HepG2 (cell line): ENCODE measurements around the gene OR6X1. TPM values are rescaled to one million over a fixed set of nuclear protein-coding genes. Genes with fewer than 3 reads are reported as not detected.

Experiments used
- ATAC-seq: fragments of 200-7000 bp; cut with Tn5 transposase; 3 replicates; pipeline ENCODE4 v1.9.1; 2020; ENCODE audit warnings: mild to moderate bottlenecking, moderate library complexity
- BruUV-seq: library from RNA; stranded (reverse); fragments of 400-500 nt; replicated peaks from 2 replicates; lab custom pipeline; 2021; lab: Mats Ljungman, UMichigan
- CTCF ChIA-PET: fragments of 300-600 bp; formaldehyde crosslinking; extraction: SDS; loops from one replicate; lab custom pipeline; 2021; ENCODE audit warnings: low total read pairs, inconsistent platforms, low intra/inter-chr PET ratio; lab: Yijun Ruan, JAX
- POLR2A ChIA-PET: fragments of 350-600 bp; sonication (Branson Sonifier 250); formaldehyde crosslinking; loops from one replicate; lab custom pipeline; 2020; ENCODE audit warnings: antibody characterized with exemption, inconsistent platforms; lab: Yijun Ruan, JAX
- DNase-seq: peaks from one replicate; pipeline ENCODE4 v3.0.0-alpha.2; 2015; ENCODE audit warnings: low spot score
- FAIRE-seq: peaks from 3 replicates; lab custom pipeline; 2011; peaks lifted over from hg19 to GRCh38; lab: Jason Lieb, UNC
- H2AFZ ChIP-seq: one replicate; pipeline ENCODE4 v1.6.1; 2011; ENCODE audit warnings: low read length, inconsistent platforms
- H3K27ac ChIP-seq: fragments of 300-600 bp; 3 replicates; pipeline ENCODE4 v1.8.0; 2011; ENCODE audit warnings: mixed run types, mild to moderate bottlenecking, mixed read lengths, low read length, inconsistent platforms; ENCODE audit not compliant: insufficient read depth; ENCODE audit errors: extremely low read length
- H3K27me3 ChIP-seq, 2 experiments: fragments of 200-600 bp in 1 of 2; 2 replicates in 1 of 2; 3 replicates in 1 of 2; pipeline versions ENCODE4 v1.6.0 to v1.8.0; 2011; ENCODE audit warnings: low read length in 2 of 2, mild to moderate bottlenecking in 2 of 2, moderate library complexity in 2 of 2, inconsistent platforms in 1 of 2; ENCODE audit not compliant: insufficient read depth in 2 of 2, control insufficient read depth in 1 of 2
- H3K36me3 ChIP-seq, 2 experiments: fragments of 200-600 bp in 1 of 2; replicated peaks in 1 of 2; 2 replicates in 1 of 2; 3 replicates in 1 of 2; pipeline versions ENCODE4 v1.5.1 to v1.8.0; 2011; ENCODE audit warnings: low read length in 2 of 2, inconsistent platforms in 1 of 2; ENCODE audit not compliant: insufficient read depth in 2 of 2, control insufficient read depth in 1 of 2
- H3K4me1 ChIP-seq: 2 replicates; pipeline ENCODE4 v1.5.1; 2012; ENCODE audit warnings: low read length, inconsistent platforms; ENCODE audit not compliant: insufficient read depth
- H3K4me2 ChIP-seq: 2 replicates; pipeline ENCODE4 v1.6.0; 2011; ENCODE audit warnings: low read depth, low read length, inconsistent platforms
- H3K4me3 ChIP-seq, 3 experiments: fragments of 200-600 bp in 1 of 3; sonication (generic), shearing (Covaris generic) in 1 of 3; replicated peaks in 1 of 3; 2 replicates each; pipeline ENCODE4 v1.5.1; 2011 to 2016; ENCODE audit warnings: low read length in 3 of 3, inconsistent platforms in 2 of 3, low read depth in 2 of 3, mild to moderate bottlenecking in 2 of 3, control low read depth in 1 of 3, mixed read lengths in 1 of 3; ENCODE audit not compliant: insufficient read depth in 1 of 3
- H3K79me2 ChIP-seq: one replicate; pipeline ENCODE4 v1.6.1; 2011; ENCODE audit warnings: low read length, inconsistent platforms; ENCODE audit not compliant: insufficient read depth
- H3K9ac ChIP-seq: 2 replicates; pipeline ENCODE4 v1.6.0; 2011; ENCODE audit warnings: mild to moderate bottlenecking, low read depth, low read length, inconsistent platforms; ENCODE audit not compliant: insufficient read depth
- H3K9me3 ChIP-seq: 2 replicates; pipeline ENCODE4 v1.5.1; 2012; ENCODE audit warnings: mild to moderate bottlenecking, low read length
- H4K20me1 ChIP-seq: 2 replicates; pipeline ENCODE4 v1.6.0; 2011; ENCODE audit warnings: inconsistent platforms, mild to moderate bottlenecking, low read length, moderate library complexity; ENCODE audit not compliant: insufficient read depth
- CCAR2 ChIP-seq: fragments of 200-400 bp; formaldehyde crosslinking; optimal IDR thresholded peaks from 2 replicates; pipeline ENCODE3; 2018; ENCODE audit warnings: low read depth, mild to moderate bottlenecking, low read length, moderate library complexity
- EHMT2 ChIP-seq: fragments of 200-600 bp; sonication (generic); IDR thresholded peaks from 2 replicates; pipeline ENCODE4 v1.7.0; 2017; ENCODE audit warnings: antibody characterized with exemption, low read depth, low read length, borderline replicate concordance
- GMEB2 ChIP-seq: IDR thresholded peaks from 2 replicates; pipeline ENCODE4 v1.6.1; 2016; ENCODE audit warnings: missing biosample characterization, missing genetic modification reagents, low read depth
- NBN ChIP-seq: fragments of 450-650 bp; conservative IDR thresholded peaks from 2 replicates; pipeline ENCODE4 v1.6.1; 2017
- NCOR1 ChIP-seq: fragments of 200-600 bp; sonication (generic); IDR thresholded peaks from 2 replicates; pipeline ENCODE4 v1.7.0; 2017; ENCODE audit warnings: antibody characterized with exemption, low read length, borderline replicate concordance
- RNF2 ChIP-seq: fragments of 450-650 bp; conservative IDR thresholded peaks from 2 replicates; pipeline ENCODE4 v1.6.1; 2016; ENCODE audit warnings: low read depth
- SMYD3 ChIP-seq: sonication (generic); formaldehyde crosslinking; IDR thresholded peaks from 2 replicates; pipeline ENCODE4 v1.8.1; 2023; ENCODE audit warnings: mild to moderate bottlenecking, missing genetic modification reagents
- ZFP36 ChIP-seq: fragments of 150-350 bp; IDR thresholded peaks from 2 replicates; pipeline ENCODE4 v1.6.1; 2018; ENCODE audit warnings: borderline replicate concordance, low read length, low read depth; ENCODE audit not compliant: partially characterized antibody
- ZMAT3 ChIP-seq: sonication (generic); formaldehyde crosslinking; conservative IDR thresholded peaks from 2 replicates; pipeline ENCODE4 v1.7.0; 2021; ENCODE audit warnings: missing genetic modification reagents
- ZNF207 ChIP-seq: fragments of 450-650 bp; IDR thresholded peaks from 2 replicates; pipeline ENCODE4 v1.6.1; 2016; ENCODE audit warnings: antibody characterized with exemption, borderline replicate concordance
- ZNF350 ChIP-seq: sonication (generic); formaldehyde crosslinking; IDR thresholded peaks from 2 replicates; pipeline ENCODE4 v1.4.0; 2020; ENCODE audit warnings: mild to moderate bottlenecking, low read depth, missing genetic modification reagents, borderline replicate concordance
- ZNF660 ChIP-seq: sonication (generic); formaldehyde crosslinking; IDR thresholded peaks from 2 replicates; pipeline ENCODE4 v1.5.1; 2020; ENCODE audit warnings: mild to moderate bottlenecking, low read depth, missing genetic modification reagents, borderline replicate concordance
- WGBS: methylation state at CpG from one replicate; pipeline ENCODE4 v1.1.6; 2017; ENCODE audit warnings: low lambda C conversion rate; 5-methylcytosine and 5-hydroxymethylcytosine counted together
- in situ Hi-C: cut with HindIII; loops from 2 replicates; pipeline ENCODE4 v1.10.0; 2017; ENCODE audit warnings: low pct_unique_long_range_greater_than_20kb; ENCODE audit not compliant: extremely low pct_ligation_motif_present
- intact Hi-C: fragments of 100-400 bp; cut with micrococcal nuclease; formaldehyde crosslinking; loops from one replicate; pipeline ENCODE4 v1.10.0; 2022; ENCODE audit not compliant: unreplicated experiment
- polyA plus RNA-seq, 8 experiments: library from polyadenylated mRNA; depleted of rRNA in 3 of 8; stranded (reverse) in 7 of 8; unstranded in 1 of 8; fragments of >200 nt; fragmentation: Illumina TruSeq in 4 of 8; extraction: Trizol in 4 of 8; gene quantifications; 2 replicates each; pipeline versions ENCODE4 v1.2.1 to v1.2.3, GENCODE V29; 2011 to 2016; ENCODE audit warnings: low read depth in 4 of 8, missing spikeins in 1 of 8, mixed read lengths in 1 of 8; ENCODE audit not compliant: insufficient read depth in 1 of 8
- total RNA-seq, 5 experiments: library from RNA; depleted of rRNA; stranded (reverse); fragments of >200 nt; fragmentation: Illumina TruSeq; extraction: Trizol; gene quantifications; 2 replicates each; pipeline ENCODE4 v1.2.3, GENCODE V29; 2016; ENCODE audit warnings: low read depth in 1 of 5

OR6X1 gene
- total and polyA plus RNA-seq, 2 of the 13 experiments (the other 11 are each of a cell fraction or from before 2014, with no cell fraction given) = not detected

- H4K20me1 ChIP-seq = no peaks in the 10 kb centered on the region
- intact Hi-C loops (no loop called here), in situ Hi-C loops (no loop called here)
- POLR2A ChIA-PET = no interaction called here
- H3K9ac ChIP-seq = no peak overlapping the region
- no peaks in the 10 kb centered on the region for H3K9me3 ChIP-seq
- no peak for ATAC-seq
- no peak overlapping the region for H3K27ac ChIP-seq
- no peaks in the 10 kb centered on the region for H3K79me2 ChIP-seq
- TF ChIP-seq ZNF350 (CRISPR knock-in tag) (no peak), CCAR2 (no peak), RNF2 (no peak), SMYD3 (CRISPR knock-in tag) (no peak), ZNF207 (no peak), ZMAT3 (CRISPR knock-in tag) (no peak), GMEB2 (CRISPR knock-in tag) (no peak), NCOR1 (no peak), EHMT2 (no peak), ZNF660 (CRISPR knock-in tag) (no peak), NBN (no peak), ZFP36 (no peak)
- 0% methylated on average over 1 of the region's 1 CpG for WGBS
- H3K36me3 ChIP-seq = no peaks in the 10 kb centered on the region
- no peak overlapping the region for H3K4me3 ChIP-seq
- no peaks in the 10 kb centered on the region for H3K27me3 ChIP-seq
- no TSS peak for BruUV-seq
- DNase-seq = no peak
- H2AFZ ChIP-seq = no peak overlapping the region
- no peak for FAIRE-seq
- no peaks in the 10 kb centered on the region for H3K4me1 ChIP-seq
- H3K4me2 ChIP-seq = no peak overlapping the region
- CTCF ChIA-PET = no interaction called here
These were observed 24.2 kb upstream of the OR6X1 start for GRCh38 chr11:123778511-123778910.
